GM18858 (cell line): ENCODE results near the gene WDR33.

Experiments
- ATAC-seq: cut with Tn5 transposase; IDR thresholded peaks from one replicate; pipeline ENCODE4 v1.9.1; 2021; ENCODE audit not compliant: unreplicated experiment

WDR33 gene

DNA sequence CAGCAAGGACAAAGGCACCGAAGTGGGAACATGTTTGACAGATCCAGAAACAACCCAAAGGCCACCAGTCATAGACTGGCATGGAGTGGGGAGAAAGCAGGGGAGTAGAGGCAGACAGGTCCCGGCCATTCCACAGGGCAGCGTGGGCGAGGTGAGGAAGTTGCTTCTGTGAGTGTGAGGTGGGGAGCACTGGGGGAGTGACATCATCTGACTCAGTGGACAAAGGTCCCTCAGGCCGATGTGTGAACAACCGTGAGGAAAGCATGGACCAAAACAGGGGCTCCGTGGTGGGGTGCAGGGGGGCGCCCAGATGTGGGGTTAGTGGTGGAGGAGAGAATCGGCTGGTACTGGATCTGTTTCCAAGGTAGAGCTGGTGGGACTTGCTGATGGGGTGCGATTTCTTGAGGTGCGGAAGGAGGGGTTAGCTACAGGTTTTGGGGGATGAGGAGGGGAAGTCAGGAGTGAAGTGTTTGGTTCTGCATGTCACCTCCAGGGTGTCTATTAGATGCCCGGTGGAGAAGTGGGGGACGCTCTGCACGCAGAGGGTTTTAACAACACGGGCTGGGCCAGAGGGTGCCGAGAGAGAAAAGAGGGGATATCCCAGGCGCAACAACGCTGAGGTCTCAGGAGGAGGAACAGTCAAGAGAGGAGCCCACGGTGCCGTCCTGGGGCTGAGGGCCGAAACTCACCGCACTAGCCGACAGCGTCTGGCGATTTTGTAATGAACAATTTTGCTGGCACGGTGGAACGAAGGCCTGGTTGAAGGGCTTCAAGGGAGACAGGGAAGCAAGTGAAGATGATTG, 112.2 kb downstream of the WDR33 start:
- no peak for ATAC-seq

DNA sequence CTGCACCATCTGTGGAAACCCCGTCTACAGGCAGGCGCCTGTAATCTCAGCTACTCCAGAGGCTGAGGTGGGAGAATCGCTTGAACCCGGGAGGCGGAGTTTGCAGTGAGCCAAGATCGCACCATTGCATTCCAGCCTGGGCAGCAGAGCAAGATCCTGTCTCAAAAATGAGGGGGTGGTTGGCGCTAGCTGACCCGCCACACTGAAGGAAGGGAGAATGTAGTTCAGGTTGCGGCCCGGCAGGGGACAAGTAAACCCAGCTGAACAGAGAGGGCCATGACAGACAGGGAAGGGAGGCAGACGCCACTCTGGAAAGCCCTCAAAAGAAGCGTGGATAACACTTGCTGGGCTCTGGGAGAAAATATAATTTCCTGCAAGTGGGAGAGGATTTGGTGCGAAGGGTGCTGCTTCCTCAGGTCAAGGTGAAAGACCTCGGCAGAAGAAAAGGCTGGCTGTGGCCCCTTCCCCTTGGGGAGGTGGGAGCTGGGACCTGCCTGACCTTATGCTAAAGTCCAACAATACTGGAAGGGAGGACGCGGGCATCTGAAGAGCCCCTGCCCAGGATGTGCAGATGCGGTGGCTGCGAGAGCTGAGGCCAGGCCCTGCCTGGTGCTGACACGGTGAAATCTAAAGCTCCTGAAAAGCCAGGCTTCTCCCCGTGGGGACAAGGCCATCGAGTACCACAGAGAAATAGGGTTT, 113.3 kb downstream of the WDR33 start:
- no peak for ATAC-seq

DNA sequence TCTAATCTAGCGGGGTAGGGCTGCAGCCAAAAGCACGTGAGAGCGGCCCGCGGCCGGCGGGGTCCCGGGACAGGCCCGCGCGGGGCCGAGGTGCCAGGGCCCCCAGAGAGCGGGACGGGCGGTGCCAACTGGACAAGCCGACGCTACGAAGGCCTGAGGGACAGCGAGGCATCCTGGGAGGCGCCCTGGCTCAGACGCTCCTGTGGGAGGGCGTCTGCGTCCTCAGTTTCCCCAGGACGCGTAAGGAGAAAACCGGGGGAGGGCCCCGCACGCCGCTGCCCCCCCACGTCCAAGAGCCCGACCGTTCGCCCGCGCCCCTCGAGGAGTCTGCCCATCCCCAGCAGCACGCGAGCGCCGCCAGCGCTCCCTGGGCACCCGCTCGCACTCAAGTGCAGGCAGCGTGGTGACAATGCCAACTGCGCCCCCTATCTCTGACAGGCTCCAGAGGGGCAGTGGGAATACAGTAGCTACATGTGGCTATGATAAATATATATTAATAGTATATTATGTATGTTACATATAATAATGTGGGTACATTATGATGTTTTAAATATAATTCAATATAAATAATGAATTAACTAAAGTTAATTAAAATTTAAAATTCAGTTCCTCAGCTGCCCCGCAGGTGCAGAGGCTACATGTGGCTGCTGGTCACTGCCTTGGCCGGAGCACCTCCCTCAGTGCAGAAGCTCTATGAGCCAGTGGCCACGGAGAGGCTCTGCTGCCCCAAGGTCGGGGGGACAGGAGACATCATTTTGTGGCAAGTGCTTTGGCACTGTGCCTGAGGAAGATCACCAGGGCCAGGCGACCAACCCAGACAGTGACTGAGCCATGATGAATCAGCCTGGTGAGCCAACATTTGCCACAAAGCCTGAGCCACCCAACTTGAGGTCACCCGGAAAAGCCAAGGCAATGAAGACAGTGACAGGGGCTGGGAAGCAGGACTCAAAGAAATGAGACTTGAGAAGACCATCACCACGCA, 115.2 kb downstream of the WDR33 start:
- no peak for ATAC-seq

GRCh38 chr2:127694986-127695385, 116.0 kb downstream of the WDR33 start:
- ATAC-seq: no peak

DNA sequence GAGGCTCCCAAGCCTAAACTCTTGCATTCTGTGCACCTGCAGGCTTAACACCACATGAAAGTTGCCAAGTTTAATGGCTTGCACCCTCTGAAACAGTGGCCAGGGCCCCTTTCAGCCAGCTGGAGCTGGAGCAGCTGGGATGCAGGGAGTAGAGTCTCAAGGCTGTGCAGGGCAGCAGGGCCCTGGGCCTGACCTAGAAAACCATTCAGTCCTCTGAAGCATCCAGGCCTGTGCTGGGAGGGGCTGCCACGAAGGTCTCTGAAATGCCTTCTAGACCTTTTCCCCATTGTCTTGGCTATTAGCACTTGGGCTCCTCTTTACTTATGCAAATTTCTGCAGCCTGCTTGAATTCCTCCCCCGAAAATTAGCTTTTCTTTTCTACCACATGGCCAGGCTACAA, 120.3 kb downstream of the WDR33 start:
- ATAC-seq: no peak

DNA sequence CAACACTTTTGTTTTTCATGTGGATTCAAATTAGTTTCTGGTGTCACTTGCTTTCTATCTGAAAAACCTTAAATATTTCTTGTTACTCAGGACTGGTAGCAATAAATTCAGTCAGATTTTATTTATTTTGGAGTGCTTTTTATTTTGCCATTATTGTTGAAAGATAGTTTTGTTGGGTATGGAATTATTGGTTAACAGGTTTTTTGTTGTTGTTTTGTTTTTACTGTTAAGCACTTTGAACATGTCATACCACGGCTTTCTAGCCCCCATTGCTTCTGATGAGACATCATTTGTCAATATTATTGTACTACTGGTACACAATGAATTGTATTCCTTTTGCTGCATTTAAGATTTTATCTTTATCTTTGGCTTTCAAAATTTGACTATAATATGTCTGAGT, 122.6 kb downstream of the WDR33 start:
- no peak for ATAC-seq

DNA sequence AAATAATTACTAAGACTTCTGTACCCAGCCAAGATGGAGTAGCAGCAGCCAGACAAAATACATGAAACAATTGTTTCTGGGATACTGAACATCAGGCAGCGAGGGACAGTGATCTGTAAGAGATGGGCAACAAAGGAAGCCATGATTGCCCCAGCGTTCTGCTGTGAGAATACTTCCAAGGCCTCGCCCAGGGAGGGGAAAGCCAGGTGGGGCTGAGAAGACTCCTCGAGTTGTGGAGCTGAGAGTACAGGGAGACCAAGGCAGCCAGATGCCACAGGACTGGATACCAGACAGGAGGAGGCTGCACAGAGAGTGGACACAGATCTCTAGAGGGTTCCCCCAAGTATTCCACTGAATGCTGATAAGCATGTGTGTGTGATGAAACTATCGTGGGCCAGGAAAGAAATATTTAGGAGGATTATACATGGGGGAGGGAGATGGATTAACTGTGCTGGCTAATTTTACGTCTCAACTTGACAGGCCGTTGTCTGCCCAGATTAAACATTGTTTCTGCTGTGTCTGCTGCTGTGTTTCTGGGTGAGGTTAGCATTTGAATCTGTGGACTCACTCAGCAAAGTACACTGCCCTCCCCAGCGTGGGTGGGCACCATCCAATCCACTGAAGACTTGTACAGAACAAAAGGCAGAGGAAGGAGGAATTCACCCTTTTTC, 125.4 kb downstream of the WDR33 start:
- no peak for ATAC-seq

DNA sequence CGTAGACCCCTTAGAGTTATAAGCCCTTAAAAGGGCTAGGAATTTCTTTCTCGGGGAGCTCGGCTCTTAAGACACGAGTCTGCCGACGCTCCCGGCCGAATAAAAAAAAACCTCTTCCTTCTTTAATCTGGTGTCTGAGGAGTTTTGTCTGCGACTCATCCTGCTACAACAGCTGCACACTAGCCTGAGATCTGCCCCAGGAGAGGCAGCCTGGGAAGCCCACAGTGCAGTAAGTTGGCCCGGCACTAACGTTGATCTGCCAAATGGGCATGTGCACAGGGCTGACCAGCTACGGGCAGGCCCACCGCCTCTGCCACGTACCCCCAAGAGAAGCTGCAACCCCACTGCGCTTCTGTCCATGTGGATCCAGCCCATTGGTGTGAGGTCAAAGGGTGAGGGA, 127.2 kb downstream of the WDR33 start:
- ATAC-seq: no peak

- ATAC-seq: no peak
These were observed 127.9 kb downstream of the WDR33 start for GRCh38 chr2:127683056-127683455.

DNA sequence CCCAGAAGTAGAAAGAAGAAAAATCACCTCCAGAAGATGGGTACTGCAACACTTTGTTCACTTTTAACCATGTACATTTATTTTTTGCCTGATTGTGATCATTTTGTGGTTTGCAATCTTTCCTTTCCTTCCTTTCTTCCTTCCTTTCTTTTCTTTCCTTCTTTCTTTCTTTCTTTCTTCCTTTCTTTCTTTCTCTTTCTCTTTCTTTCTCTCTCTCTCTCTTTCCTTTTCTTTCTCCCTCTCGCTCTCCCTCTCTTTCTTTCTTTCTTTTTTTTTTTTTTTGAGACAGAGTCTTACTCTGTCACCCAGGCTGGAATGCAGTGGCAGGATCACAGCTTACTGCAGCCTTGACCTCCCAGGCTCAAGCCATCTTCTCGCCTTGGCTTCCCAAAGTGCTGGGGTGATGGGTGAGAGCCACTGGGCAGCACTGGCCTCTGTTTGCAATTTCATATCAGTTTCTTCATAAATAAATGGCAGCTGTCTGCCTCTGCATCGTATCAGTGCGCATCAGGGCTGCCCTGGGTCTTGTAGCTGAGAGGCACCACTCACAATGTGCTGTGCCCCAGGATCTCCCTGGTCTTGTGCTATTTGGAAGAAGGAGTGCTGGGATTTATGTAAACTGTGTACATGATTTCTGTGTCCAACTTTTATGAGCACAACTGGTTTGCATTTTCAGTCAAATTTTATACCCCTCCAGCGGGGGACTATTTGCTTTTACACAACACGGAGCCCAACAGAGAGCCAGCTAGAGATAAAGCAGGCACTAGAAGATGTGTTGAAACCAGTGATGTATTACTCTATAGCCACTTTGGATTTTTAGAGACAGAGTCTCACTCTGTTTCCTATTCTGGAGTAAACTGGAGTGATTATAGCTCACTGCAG, 128.8 kb downstream of the WDR33 start:
- no peak for ATAC-seq

- ATAC-seq: no peak
These were observed 129.6 kb downstream of the WDR33 start for GRCh38 chr2:127681288-127681804.

- no peak for ATAC-seq
These were observed 130.2 kb downstream of the WDR33 start for GRCh38 chr2:127680706-127681287.

GRCh38 chr2:127679680-127680361, 131.2 kb downstream of the WDR33 start:
- ATAC-seq: no peak

DNA sequence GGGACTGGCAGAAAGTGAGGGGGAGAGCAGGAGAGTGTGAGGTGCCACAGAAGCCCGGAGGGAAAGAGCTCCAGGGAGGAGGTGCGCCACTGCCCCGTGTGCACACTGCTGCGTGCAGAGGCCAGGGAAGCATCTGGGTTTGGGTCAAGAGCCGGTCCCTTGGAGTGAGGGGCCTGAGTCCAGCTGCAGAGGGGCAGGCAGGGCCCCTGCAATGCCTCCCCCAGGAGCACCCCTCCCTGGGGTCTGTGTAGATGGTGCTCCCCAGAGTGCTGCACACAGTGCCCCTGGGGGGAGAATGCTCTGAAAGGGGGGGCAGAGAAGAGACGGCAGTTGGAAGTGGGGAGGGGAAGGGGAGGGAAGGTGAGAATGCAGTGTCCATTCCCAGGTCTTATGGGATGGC, 132.0 kb downstream of the WDR33 start:
- ATAC-seq: no peak

GRCh38 chr2:127678531-127678930, 132.4 kb downstream of the WDR33 start:
- ATAC-seq: no peak

GRCh38 chr2:127676906-127677305, 134.1 kb downstream of the WDR33 start:
- ATAC-seq: no peak

DNA sequence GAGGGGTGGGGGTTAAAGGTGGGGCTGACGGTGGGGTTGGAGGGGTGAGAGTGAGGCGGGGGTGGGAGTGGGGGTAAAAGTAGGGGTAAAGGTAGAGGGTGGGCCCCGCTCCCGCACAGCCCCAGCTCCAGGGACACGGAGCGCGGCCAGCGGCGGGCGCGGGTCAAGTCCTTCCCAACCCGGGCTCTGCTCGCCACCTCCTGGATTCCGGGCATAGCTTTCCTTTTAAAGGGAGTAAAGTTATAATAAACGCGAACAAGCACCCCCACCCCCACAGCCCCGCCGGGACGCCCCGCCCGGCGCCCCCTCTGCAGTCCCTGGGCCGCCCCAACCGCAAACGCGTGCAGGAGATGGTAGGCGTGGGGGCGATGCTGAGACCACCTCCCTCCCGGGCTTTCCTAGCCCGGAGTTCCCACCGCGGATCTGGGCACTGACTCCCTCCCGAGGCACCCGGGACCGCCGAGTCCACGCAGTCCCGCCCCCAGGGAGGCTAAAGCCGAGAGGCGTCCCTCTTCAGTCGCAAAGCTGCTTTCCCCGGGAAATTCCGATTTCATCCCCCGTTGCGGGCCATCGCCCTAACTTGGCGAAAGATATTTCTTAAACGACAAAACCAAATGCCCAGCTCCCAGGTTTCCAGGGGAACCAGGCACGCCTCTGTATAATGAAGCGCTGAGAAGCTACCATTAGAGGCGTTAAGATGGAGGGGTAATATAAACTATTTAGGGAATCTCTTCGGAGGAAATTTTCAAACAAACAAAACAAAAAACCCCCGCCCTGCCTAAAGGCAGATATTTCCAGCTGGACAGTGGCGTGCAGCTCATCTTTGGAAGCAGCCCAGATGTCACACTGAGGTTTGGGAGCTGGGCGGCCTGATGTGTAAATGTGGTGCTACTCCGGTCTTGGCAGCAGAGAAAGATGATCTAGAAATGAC, 135.4 kb downstream of the WDR33 start, which contains the start of gene LIMS2:
Gene LIMS2, minus strand, starts transcription at position 200 of the 931 bp plus-strand sequence. CDS start 506 bp downstream, outside the sequence.
- ATAC-seq: no peak
